ENCODE data around the gene AVL9. TPM values are rescaled to one million over a fixed set of nuclear protein-coding genes. Genes with fewer than 3 reads are reported as not detected.
"Not testable (repeated sequence)": the region's sequence is repeated elsewhere in the genome, so short reads cannot be mapped to it uniquely, and the experiment has no call there.

Gene AVL9
- total RNA-seq, 1 donor from 2014 or later, result 17.1 TPM

- ATAC-seq; DNase-seq (ENCODE audit: low spot score): not testable (repeated sequence)
Measured at GRCh38 chr7:32634798-32635393, 139.6 kb downstream of the AVL9 start.

GRCh38 chr7:32636725-32637462, 141.6 kb downstream of the AVL9 start:
- not testable (repeated sequence) for ATAC-seq; DNase-seq (ENCODE audit: low spot score)

GRCh38 chr7:32637611-32638010, 142.3 kb downstream of the AVL9 start:
- DNase-seq (ENCODE audit: low spot score); ATAC-seq: not testable (repeated sequence)

Other genes starting within 250 kb of the AVL9 start
- gene LSM5, start 5.1 kb upstream of the AVL9 start, total RNA-seq, result 20.5 TPM